Stimulated activated CD8-positive, alpha-beta memory T cell treated with anti-CD3 and anti-CD28 coated beads, Interleukin-15, amount 100 ng/mL, for 24 hours (primary cell): ENCODE results near the gene ZFYVE28.
"Not testable (repeated sequence)": the region's sequence is repeated elsewhere in the genome, so short reads cannot be mapped to it uniquely, and the experiment has no call there.

Experiments
- DNase-seq: peaks from one replicate; pipeline ENCODE4 v3.0.0-alpha.2; 2020; ENCODE audit warnings: low read depth

The ZFYVE28 gene

GRCh38 chr4:2417765-2418649, at the start of gene ZFYVE28:
Gene ZFYVE28 (minus strand): TSS chr4:2418645. CDS start chr4:2418323, 322 bp downstream.
- no peak for DNase-seq

- not testable (repeated sequence) for DNase-seq
Observed at GRCh38 chr4:2465544-2465943, 47.1 kb upstream of the ZFYVE28 start.

- no peak for DNase-seq
Observed at GRCh38 chr4:2465032-2465431, 46.6 kb upstream of the ZFYVE28 start.

- DNase-seq, result no peak
Observed at GRCh38 chr4:2462992-2463762, 44.7 kb upstream of the ZFYVE28 start.

- peak; percentile 33 for DNase-seq
Observed at GRCh38 chr4:2462218-2462991, 44.0 kb upstream of the ZFYVE28 start.

GRCh38 chr4:2461246-2461960, 43.0 kb upstream of the ZFYVE28 start:
- DNase-seq, result no peak

- no peak for DNase-seq
Observed at GRCh38 chr4:2459589-2460349, 41.3 kb upstream of the ZFYVE28 start.

- no peak for DNase-seq
Observed at GRCh38 chr4:2458546-2459491, 40.4 kb upstream of the ZFYVE28 start.

GRCh38 chr4:2457481-2458295, 39.2 kb upstream of the ZFYVE28 start:
- no peak for DNase-seq

- DNase-seq, result no peak
Observed at GRCh38 chr4:2451821-2452785, 33.7 kb upstream of the ZFYVE28 start.

GRCh38 chr4:2451036-2451520, 32.6 kb upstream of the ZFYVE28 start:
- no peak for DNase-seq

GRCh38 chr4:2450394-2451035, 32.1 kb upstream of the ZFYVE28 start:
- DNase-seq, result no peak

GRCh38 chr4:2449511-2450392, 31.3 kb upstream of the ZFYVE28 start:
- no peak for DNase-seq

GRCh38 chr4:2449051-2449450, 30.6 kb upstream of the ZFYVE28 start:
- no peak for DNase-seq

GRCh38 chr4:2448589-2448988, 30.1 kb upstream of the ZFYVE28 start:
- DNase-seq, result no peak
